Glutamatergic neuron (in vitro differentiated cells): ENCODE results near the gene HIVEP3. TPM values are rescaled to one million over a fixed set of nuclear protein-coding genes. Genes with fewer than 3 reads are reported as not detected.
"Not testable (repeated sequence)": the region's sequence is repeated elsewhere in the genome, so short reads cannot be mapped to it uniquely, and the experiment has no call there.

Experiments
- DNase-seq: peaks from one replicate; pipeline ENCODE4 v3.0.0; 2022
- H3K27ac Mint-ChIP-seq: one replicate; pipeline ENCODE4 v1.8.0; 2020; ENCODE audit warnings: mild to moderate bottlenecking, mixed read lengths, inconsistent platforms; ENCODE audit not compliant: unreplicated experiment
- H3K27me3 Mint-ChIP-seq: one replicate; pipeline ENCODE4 v1.8.0; 2020; ENCODE audit warnings: mild to moderate bottlenecking, moderate library complexity, mixed read lengths, inconsistent platforms; ENCODE audit not compliant: unreplicated experiment
- H3K36me3 Mint-ChIP-seq: one replicate; pipeline ENCODE4 v1.8.0; 2020; ENCODE audit warnings: mild to moderate bottlenecking, mixed read lengths, inconsistent platforms; ENCODE audit not compliant: unreplicated experiment
- H3K4me1 Mint-ChIP-seq: one replicate; pipeline ENCODE4 v1.8.0; 2020; ENCODE audit warnings: mild to moderate bottlenecking, low read depth, mixed read lengths, inconsistent platforms; ENCODE audit not compliant: unreplicated experiment
- H3K4me3 Mint-ChIP-seq: one replicate; pipeline ENCODE4 v1.8.0; 2020; ENCODE audit warnings: mild to moderate bottlenecking, mixed read lengths, inconsistent platforms; ENCODE audit not compliant: unreplicated experiment
- H3K9me3 Mint-ChIP-seq: one replicate; pipeline ENCODE4 v1.8.0; 2020; ENCODE audit warnings: mild to moderate bottlenecking, moderate library complexity, mixed read lengths, inconsistent platforms; ENCODE audit not compliant: unreplicated experiment
- total RNA-seq: library from RNA; stranded (reverse); fragmentation: NEBNext Ultra II Directional; extraction: Animal tissue kit (Norgen Biotek cat#: 25700); gene quantifications from one replicate; pipeline ENCODE4 v1.2.1, GENCODE V29; 2021; ENCODE audit not compliant: unreplicated experiment
- TF ChIP-seq, protein P1 (sequence below): fragments of 200-600 bp; sonication (generic); IDR thresholded peaks from one replicate; pipeline ENCODE4 v1.5.0; 2021; ENCODE audit not compliant: partially characterized antibody, unreplicated experiment

HIVEP3 gene
- total RNA-seq, 1 donor from 2014 or later = 15.1 TPM

DNA sequence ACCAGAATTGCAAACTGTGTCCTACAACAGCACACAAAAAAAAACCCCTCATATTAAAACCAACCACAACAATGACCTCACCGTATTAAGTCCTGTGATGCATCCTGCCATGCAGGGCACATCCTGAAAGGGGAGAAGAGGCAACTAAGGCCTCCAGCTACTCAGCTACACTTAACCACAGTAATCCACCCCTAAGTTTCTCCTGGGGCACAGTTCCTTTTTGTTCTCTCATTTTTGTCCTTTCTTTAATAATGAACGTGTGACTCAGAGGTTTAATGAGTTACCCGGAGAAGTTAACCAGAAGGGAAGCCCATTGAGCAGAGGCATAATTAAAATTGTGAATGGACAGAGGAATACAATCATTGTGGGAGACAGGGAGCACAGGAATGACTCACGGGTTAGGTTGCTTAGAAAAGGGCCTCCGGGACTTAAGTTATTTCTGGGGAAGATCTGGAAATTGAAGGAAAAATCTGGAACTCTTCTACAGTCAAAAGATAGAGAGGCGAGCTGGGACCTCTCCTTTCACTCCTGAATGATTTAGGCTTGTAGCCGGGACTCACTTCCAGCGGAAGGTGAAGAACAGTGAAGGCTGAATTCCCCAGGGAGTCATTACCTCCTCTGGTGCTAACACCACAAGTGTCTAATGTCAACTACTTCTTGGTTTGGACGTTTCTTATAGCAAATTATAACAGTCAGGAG lies 36.9 kb upstream of the HIVEP3 start:
- TF ChIP-seq, protein P1, sequence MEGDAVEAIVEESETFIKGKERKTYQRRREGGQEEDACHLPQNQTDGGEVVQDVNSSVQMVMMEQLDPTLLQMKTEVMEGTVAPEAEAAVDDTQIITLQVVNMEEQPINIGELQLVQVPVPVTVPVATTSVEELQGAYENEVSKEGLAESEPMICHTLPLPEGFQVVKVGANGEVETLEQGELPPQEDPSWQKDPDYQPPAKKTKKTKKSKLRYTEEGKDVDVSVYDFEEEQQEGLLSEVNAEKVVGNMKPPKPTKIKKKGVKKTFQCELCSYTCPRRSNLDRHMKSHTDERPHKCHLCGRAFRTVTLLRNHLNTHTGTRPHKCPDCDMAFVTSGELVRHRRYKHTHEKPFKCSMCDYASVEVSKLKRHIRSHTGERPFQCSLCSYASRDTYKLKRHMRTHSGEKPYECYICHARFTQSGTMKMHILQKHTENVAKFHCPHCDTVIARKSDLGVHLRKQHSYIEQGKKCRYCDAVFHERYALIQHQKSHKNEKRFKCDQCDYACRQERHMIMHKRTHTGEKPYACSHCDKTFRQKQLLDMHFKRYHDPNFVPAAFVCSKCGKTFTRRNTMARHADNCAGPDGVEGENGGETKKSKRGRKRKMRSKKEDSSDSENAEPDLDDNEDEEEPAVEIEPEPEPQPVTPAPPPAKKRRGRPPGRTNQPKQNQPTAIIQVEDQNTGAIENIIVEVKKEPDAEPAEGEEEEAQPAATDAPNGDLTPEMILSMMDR = no peak
- no peaks in the 10 kb centered on the region for H3K27me3 Mint-ChIP-seq
- H3K4me3 Mint-ChIP-seq = no peak overlapping the region
- H3K27ac Mint-ChIP-seq = no peak overlapping the region
- no peaks in the 10 kb centered on the region for H3K9me3 Mint-ChIP-seq
- no peak for DNase-seq
- no peaks in the 10 kb centered on the region for H3K36me3 Mint-ChIP-seq
- no peaks in the 10 kb centered on the region for H3K4me1 Mint-ChIP-seq

GRCh38 chr1:41954533-41954944 lies 35.8 kb upstream of the HIVEP3 start:
- Mint-ChIP-seq H3K27ac (no peak overlapping the region), H3K4me3 (no peak overlapping the region), H3K4me1 (no peaks in the 10 kb centered on the region), H3K36me3 (no peaks in the 10 kb centered on the region), H3K27me3 (peaks cover 3% of the 10 kb centered on the region), H3K9me3 (no peaks in the 10 kb centered on the region)
- TF ChIP-seq, protein P1 = no peak
- DNase-seq = no peak

- H3K27ac Mint-ChIP-seq = no peak overlapping the region
- H3K4me3 Mint-ChIP-seq = no peak overlapping the region
- TF ChIP-seq, protein P1 = no peak
- peaks cover 7% of the 10 kb centered on the region for H3K36me3 Mint-ChIP-seq
- peaks cover 3% of the 10 kb centered on the region for H3K27me3 Mint-ChIP-seq
- DNase-seq = no peak
- H3K4me1 Mint-ChIP-seq = no peaks in the 10 kb centered on the region
- H3K9me3 Mint-ChIP-seq = no peaks in the 10 kb centered on the region
These were observed 34.6 kb upstream of the HIVEP3 start for GRCh38 chr1:41953291-41953690.

GRCh38 chr1:41952208-41952607 lies 33.5 kb upstream of the HIVEP3 start:
- Mint-ChIP-seq H3K4me1 (no peaks in the 10 kb centered on the region), H3K27ac (no peak overlapping the region), H3K36me3 (peaks cover 7% of the 10 kb centered on the region), H3K9me3 (no peaks in the 10 kb centered on the region), H3K4me3 (no peak overlapping the region), H3K27me3 (peaks cover 3% of the 10 kb centered on the region)
- TF ChIP-seq, protein P1 = no peak
- no peak for DNase-seq

DNA sequence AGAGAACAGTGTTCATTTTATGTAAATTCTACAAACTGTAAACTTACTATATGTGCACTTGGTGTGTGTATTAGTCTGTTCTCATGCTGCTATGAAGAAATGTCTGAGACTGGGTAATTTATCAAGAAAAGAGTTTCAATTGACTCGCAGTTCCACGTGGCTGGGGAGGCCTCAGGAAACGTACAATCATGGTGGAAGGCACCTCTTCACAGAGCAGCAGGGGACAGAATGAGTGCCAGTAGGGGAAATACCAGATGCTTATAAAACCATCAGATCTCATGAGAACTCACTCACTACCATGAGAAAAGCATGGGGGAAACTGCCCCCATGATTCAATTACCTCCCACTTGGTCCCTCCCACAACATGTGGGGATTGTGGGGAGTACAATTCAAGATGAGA lies 32.8 kb upstream of the HIVEP3 start:
- not testable (repeated sequence) for H3K36me3 Mint-ChIP-seq, H3K9me3 Mint-ChIP-seq, H3K4me1 Mint-ChIP-seq, H3K27me3 Mint-ChIP-seq, H3K4me3 Mint-ChIP-seq, H3K27ac Mint-ChIP-seq, DNase-seq
